GM15510 (cell line): ENCODE results near the gene RINL.

Source experiments
- POLR2A ChIP-seq: IDR thresholded peaks from 3 replicates; pipeline ENCODE4 v1.6.1; 2011; ENCODE audit warnings: borderline replicate concordance; ENCODE audit not compliant: insufficient read length; ENCODE audit errors: extremely low read depth

RINL gene

GRCh38 chr19:38869836-38870607 lies 8.1 kb downstream of the RINL start:
- TF ChIP-seq POLR2A = peak; percentile 32

- TF ChIP-seq POLR2A = no peak
Observed at GRCh38 chr19:38869160-38869835, 8.8 kb downstream of the RINL start.

- no peak for TF ChIP-seq POLR2A
Observed at GRCh38 chr19:38868551-38868950, 9.5 kb downstream of the RINL start.

- TF ChIP-seq POLR2A = no peak
Observed at GRCh38 chr19:38867171-38867780, 10.8 kb downstream of the RINL start.

GRCh38 chr19:38862321-38863059 lies 15.6 kb downstream of the RINL start:
- no peak for TF ChIP-seq POLR2A

GRCh38 chr19:38861368-38861767 lies 16.7 kb downstream of the RINL start:
- no peak for TF ChIP-seq POLR2A

- no peak for TF ChIP-seq POLR2A
Observed at GRCh38 chr19:38856813-38857212, 21.3 kb downstream of the RINL start.

- no peak for TF ChIP-seq POLR2A
Observed at GRCh38 chr19:38853214-38853613, 24.9 kb downstream of the RINL start.

GRCh38 chr19:38852231-38853044 lies 25.6 kb downstream of the RINL start:
- peak; percentile 47 for TF ChIP-seq POLR2A

GRCh38 chr19:38851622-38852230 lies 26.3 kb downstream of the RINL start:
- TF ChIP-seq POLR2A = peak; percentile 70

GRCh38 chr19:38850976-38851621 lies 27.0 kb downstream of the RINL start:
- no peak for TF ChIP-seq POLR2A

GRCh38 chr19:38850436-38850975 lies 27.6 kb downstream of the RINL start:
- peak; percentile 73 for TF ChIP-seq POLR2A

GRCh38 chr19:38849860-38850435 lies 28.1 kb downstream of the RINL start, which contains the start of gene HNRNPL:
TSS of gene HNRNPL (minus strand) at chr19:38849986. CDS start at chr19:38849966, 20 bp downstream.
- TF ChIP-seq POLR2A = peak; percentile 94
